B cell (primary cell): Measurements from ENCODE around the gene ATP10A.

ENCODE experiments used
- EZH2 ChIP-seq: IDR thresholded peaks from 2 replicates; pipeline ENCODE4 v1.6.1; 2012; ENCODE audit warnings: borderline replicate concordance, low read depth, mild to moderate bottlenecking, moderate library complexity, low read length; ENCODE audit not compliant: insufficient read depth, poor library complexity, severe bottlenecking
- TF ChIP-seq, protein P1 (sequence below): fragments of 200-600 bp; IDR thresholded peaks from one replicate; pipeline ENCODE4 v1.8.0; 2022; ENCODE audit warnings: antibody characterized with exemption, mild to moderate bottlenecking

DNA sequence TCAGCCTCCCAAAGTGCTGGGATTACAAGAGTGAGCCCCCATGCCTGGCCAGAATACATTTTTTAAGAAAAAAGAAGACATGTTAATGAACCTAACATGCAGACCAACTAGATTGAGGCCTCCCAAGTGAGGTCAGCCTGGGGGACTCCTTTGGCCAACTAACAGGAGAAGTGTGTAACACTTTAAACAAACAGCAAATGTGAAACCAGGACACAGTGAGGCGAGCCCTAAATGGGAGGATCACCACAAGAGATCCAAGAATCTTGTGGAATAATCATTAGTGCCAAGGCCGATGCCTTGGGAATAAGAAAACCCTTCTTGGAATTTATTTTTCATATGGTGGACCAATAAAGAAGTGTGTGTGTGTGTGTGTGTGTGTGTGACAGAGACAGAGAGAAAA, 73.9 kb downstream of the ATP10A start:
- TF ChIP-seq, protein P1, sequence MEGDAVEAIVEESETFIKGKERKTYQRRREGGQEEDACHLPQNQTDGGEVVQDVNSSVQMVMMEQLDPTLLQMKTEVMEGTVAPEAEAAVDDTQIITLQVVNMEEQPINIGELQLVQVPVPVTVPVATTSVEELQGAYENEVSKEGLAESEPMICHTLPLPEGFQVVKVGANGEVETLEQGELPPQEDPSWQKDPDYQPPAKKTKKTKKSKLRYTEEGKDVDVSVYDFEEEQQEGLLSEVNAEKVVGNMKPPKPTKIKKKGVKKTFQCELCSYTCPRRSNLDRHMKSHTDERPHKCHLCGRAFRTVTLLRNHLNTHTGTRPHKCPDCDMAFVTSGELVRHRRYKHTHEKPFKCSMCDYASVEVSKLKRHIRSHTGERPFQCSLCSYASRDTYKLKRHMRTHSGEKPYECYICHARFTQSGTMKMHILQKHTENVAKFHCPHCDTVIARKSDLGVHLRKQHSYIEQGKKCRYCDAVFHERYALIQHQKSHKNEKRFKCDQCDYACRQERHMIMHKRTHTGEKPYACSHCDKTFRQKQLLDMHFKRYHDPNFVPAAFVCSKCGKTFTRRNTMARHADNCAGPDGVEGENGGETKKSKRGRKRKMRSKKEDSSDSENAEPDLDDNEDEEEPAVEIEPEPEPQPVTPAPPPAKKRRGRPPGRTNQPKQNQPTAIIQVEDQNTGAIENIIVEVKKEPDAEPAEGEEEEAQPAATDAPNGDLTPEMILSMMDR, result no peak
- TF ChIP-seq EZH2, result no peak
